ENCODE results near the gene SMC6.

GRCh38 chr2:17661460-17661859 lies 92.2 kb downstream of the SMC6 start:
- TF ChIP-seq CTCF (IDR thresholded peaks at IDR 0.05), result no peak
- TF ChIP-seq POLR2A (IDR thresholded peaks at IDR 0.05), result no peak

All from adrenal gland (tissue), 5 donors.